Measurements from ENCODE around the gene C2orf76.

The C2orf76 gene

GRCh38 chr2:119259296-119259860 lies 107.3 kb downstream of the C2orf76 start:
- no peak for DNase-seq (ENCODE audit: low read depth)
- no peak for TF ChIP-seq CTCF (IDR thresholded peaks at IDR 0.05; ENCODE audit: control insufficient read depth, insufficient read depth, low read depth, low read length, missing control alignments)
- H3K4me3 ChIP-seq (ENCODE audit: control insufficient read depth, low read depth, low read length): no peak overlapping the region

GRCh38 chr2:119257198-119257597 lies 109.4 kb downstream of the C2orf76 start:
- TF ChIP-seq CTCF (IDR thresholded peaks at IDR 0.05; ENCODE audit: control insufficient read depth, insufficient read depth, low read depth, low read length, missing control alignments): no peak
- H3K4me3 ChIP-seq (ENCODE audit: control insufficient read depth, low read depth, low read length): no peak overlapping the region
- no peak for DNase-seq (ENCODE audit: low read depth)

GRCh38 chr2:119256582-119256921 lies 110.1 kb downstream of the C2orf76 start:
- TF ChIP-seq CTCF (IDR thresholded peaks at IDR 0.05; ENCODE audit: control insufficient read depth, insufficient read depth, low read depth, low read length, missing control alignments): no peak
- no peak for DNase-seq (ENCODE audit: low read depth)
- no peak overlapping the region for H3K4me3 ChIP-seq (ENCODE audit: control insufficient read depth, low read depth, low read length)

GRCh38 chr2:119255760-119256581 lies 110.7 kb downstream of the C2orf76 start:
- no peak for TF ChIP-seq CTCF (IDR thresholded peaks at IDR 0.05; ENCODE audit: control insufficient read depth, insufficient read depth, low read depth, low read length, missing control alignments)
- DNase-seq (ENCODE audit: low read depth): peak; percentile 91
- H3K4me3 ChIP-seq (ENCODE audit: control insufficient read depth, low read depth, low read length): no peak overlapping the region

DNA sequence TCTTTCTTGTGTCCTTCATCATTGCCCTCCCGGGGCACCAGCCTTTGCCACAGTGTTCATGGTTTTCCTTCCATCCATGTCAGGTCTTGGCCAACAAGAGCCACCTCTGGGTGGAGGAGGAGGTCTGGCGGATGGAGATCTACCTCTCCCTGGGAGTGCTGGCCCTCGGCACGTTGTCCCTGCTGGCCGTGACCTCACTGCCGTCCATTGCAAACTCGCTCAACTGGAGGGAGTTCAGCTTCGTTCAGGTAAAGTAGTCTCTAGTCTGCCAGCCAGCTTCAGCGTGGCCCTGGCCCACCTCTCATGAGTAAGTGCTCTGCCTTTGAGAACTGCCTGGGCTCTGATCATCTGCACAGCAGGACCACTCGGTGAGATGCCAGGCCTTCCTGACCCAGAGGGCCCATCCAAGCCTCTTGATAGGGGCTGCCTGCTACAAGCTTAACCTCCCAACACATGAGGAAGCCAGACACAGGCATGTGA lies 112.0 kb downstream of the C2orf76 start:
- no peak overlapping the region for H3K4me3 ChIP-seq (ENCODE audit: control insufficient read depth, low read depth, low read length)
- no peak for TF ChIP-seq CTCF (IDR thresholded peaks at IDR 0.05; ENCODE audit: control insufficient read depth, insufficient read depth, low read depth, low read length, missing control alignments)
- no peak for DNase-seq (ENCODE audit: low read depth)

GRCh38 chr2:119253760-119254600 lies 112.7 kb downstream of the C2orf76 start:
- no peak for DNase-seq (ENCODE audit: low read depth)
- no peak for TF ChIP-seq CTCF (IDR thresholded peaks at IDR 0.05; ENCODE audit: control insufficient read depth, insufficient read depth, low read depth, low read length, missing control alignments)
- H3K4me3 ChIP-seq (ENCODE audit: control insufficient read depth, low read depth, low read length): no peak overlapping the region

Measured in AG09309 (cell line).